ENCODE data around the gene RPS15A. TPM values are rescaled to one million over a fixed set of nuclear protein-coding genes. Genes with fewer than 3 reads are reported as not detected.
"Not testable (repeated sequence)": the region's sequence is repeated elsewhere in the genome, so short reads cannot be mapped to it uniquely, and the experiment has no call there.

Gene RPS15A
- polyA plus RNA-seq, 10 donors = 1,620 to 2,402 (median 1,877) TPM

DNA sequence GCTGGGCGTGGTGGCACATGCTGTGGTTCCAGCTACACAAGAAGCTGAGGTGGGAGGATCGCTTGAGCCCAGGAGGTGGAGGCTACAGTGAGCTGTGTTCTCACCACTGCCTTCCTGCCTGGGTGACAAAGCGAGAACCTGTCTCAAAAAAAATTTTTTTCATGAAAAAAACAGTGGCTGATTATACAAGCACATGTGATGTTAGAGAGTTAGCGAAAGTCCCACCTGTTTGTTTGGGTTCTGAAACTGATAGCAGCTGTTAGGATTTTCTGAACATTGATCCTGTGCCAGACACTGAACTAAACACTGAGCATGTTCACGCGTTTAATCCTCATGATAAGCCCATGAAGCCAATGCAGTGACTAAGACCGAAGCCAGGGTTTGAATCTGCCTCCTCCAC lies 22.9 kb downstream of the RPS15A start:
- DNase-seq = not testable (repeated sequence)

DNA sequence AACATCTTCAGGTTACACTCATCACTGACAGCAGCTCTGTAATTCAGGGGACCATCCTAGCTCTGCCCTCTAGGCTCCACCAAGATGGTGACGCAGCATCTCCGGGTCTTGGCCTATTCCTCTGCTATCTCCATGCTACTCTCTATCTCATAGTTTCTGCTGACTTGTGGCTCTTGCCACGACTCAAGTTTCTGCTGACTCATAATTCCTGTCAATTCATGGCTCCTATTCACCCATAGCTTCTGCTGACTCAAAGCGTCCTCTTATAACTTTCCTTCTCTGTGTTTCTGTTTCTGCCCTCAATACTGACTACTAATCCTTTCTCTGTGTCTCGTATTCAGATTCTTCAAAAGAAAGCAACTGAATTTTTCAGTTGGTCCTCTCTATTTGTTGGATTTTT lies 27.4 kb downstream of the RPS15A start:
- DNase-seq = not testable (repeated sequence)

DNA sequence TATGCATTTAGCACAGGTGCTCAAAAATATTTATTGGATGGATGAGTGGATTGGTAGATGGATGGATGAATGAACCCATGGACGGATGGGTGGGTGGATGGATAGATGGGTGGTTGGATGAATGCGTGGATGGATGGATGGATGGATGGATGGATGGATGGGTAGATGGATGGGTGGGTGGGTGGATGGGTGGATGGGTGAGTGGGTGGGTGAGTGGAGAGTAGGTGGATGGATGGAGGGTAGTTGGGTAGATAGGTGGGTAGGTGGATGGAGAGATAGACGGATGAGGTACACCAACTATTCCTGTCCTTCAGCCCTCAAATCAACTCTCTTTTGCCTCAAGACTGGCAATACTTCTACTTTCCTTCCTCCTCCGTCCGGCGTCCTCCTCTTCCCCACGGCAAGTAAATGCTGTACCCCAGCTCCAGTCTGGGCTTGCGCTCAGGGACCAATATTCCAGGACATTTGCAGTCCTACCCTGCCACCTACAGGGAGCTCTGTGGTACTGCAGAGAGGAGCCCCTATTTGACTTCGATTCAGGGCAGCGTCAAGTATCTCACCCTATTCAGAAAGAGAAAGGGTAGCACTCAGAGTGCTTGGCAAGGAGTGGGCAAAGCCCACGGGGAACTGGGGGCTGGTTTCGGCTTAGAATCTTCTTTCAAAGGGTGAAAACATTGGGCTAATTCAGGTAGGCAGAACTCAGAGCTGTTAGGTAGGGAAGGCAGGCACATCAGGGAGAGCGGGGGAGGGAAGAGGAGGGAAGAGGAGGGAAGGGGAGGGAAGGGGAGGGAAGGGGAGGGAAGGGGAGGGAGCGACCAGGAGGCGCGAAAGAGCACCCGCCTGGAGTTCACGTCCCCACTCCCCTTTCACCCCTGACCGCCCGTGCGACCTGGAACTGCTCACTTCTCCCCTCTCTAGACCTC lies 30.3 kb downstream of the RPS15A start:
- DNase-seq = peak in 1 of 3 donors; percentile 15

DNA sequence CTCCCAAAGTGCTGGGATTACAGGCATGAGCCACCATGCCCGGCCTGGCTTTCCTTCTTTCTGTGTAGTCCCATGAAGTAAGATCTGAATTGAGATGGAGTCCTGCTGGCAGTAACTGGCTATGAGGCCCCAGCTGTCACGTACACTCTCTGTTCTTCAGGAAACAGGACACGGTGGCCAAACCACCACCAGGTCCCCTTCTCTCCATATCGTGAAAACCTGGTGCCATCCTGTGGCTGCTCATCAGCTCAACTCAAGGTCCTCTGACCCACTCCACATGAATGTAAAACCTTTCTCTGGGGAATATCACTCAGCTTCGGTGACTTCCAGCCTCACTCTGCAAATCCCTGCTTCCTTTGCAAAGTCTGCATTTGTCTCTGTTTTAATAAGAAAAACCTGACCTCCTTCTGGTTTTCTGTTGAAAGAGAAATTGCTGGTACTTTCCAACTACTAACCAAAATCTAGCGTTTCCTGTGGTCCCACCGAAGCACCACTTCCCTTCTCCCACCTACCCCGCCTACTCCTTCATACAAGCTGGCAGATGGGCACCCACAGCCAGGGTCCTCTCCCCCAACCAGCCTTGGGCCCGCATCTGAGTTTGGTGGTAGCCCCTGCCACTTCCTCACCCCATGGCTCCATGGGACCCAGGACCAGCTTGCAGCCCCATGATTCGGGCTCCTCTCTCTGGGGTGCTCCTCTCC lies 32.0 kb downstream of the RPS15A start:
- not testable (repeated sequence) for DNase-seq

DNA sequence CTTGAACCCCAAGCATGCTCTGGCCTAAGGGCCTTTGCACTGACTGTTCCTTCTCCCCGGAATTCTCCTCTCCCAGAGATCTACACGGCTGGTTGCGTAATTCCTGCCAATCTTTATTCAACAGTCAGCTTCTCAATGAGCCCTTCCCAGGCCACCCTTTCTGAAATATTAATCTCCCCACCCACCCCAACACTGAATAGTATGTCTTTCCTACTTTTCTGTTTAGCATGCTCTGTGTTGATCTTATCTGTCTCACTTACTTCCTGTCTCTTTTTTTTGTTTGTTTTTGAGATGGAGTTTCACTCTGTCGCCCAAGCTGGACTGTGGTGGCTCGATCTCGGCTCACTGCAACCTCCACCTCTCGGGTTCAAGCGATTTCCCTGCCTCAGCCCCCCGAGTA lies 33.5 kb downstream of the RPS15A start:
- not testable (repeated sequence) for DNase-seq

DNA sequence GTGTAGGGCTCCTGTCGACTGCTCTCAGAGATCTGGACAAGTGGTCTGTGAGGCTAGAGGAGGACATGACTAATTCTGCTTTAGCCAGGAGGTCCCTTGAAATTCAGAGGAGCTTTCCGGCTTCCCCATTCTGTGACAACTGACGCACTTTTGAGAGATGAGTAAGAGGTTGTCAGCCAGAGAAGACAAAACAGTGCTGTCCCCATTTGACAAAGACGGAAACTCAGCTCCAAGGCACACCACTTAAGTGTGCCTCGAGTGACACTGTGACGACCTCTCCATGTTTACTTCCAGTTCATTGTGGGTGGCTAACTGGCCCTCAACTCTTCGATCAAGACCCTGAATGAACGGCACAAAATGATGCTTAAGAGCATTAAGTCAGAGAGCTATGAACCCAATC lies 47.3 kb downstream of the RPS15A start:
- DNase-seq = not testable (repeated sequence)

DNA sequence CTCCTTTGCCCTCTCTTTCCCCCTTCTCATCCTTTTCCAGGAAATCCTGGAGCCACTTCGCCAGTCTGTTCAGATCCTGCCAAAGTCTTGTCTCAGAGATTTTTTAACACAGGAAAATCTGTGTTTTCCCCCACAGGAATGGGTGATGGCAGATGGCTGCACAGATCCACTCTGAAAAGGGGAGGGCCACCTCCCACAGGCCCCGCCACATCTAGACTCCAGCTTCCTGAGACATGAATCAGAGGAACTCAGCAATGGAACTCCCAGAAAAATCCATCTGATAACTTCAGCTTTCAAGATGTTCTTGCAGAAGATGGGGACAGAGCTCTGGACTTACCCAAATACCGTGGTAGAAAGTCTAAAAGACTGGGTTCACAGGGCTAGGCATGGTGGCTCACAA lies 50.1 kb downstream of the RPS15A start:
- not testable (repeated sequence) for DNase-seq

DNA sequence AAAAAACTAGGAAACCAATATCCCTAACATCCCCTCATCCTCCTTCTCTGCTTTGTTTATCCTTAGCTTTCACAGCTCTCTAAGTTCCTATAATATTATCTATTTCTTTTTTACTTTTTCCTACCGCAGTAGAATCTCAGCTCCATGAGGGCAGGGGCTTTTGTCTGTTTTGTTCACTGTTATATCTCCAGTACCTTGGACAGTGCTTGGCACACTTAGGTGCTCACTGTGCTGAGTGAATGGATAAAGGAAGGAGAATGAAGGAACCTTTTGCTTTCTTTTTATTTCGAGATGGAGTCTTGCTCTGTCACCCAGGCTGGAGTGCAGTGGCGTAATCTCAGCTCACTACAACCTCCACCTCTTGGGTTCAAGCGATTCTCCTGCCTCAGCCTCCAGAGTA lies 51.4 kb downstream of the RPS15A start:
- not testable (repeated sequence) for DNase-seq

DNA sequence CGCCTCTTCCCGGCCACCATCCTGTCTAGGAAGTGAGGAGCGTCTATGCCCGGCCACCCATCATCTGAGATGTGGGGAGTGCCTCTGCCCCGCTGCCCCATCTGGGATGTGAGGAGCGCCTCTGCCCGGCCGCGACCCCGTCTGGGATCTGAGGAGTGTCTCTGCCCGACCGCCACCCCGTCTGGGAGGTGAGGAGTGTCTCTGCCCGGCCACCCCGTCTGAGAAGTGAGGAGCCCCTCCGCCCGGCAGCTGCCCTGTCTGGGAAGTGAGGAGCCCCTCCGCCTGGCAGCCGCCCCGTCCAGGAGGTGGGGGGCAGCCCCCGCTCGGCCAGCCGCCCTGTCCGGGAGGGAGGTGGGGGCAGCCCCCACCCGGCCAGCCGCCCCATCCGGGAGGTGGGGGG lies 55.9 kb downstream of the RPS15A start:
- not testable (repeated sequence) for DNase-seq

Other genes starting within 250 kb of the RPS15A start
- gene NOMO2, start 228.2 kb downstream of the RPS15A start, polyA plus RNA-seq (ENCODE audit: insufficient read length in 10 of 10) = 10 to 100 TPM; 29.4 to 95.6 (median 61.7) TPM
- 100 to 1,000 TPM in 4 of 10 donors, 10 to 100 TPM in 6; 74.7 to 136 (median 97.9) TPM for gene ARL6IP1, start 11.2 kb upstream of the RPS15A start, polyA plus RNA-seq (ENCODE audit: insufficient read length in 10 of 10)
- gene SMG1, start 136.1 kb upstream of the RPS15A start, polyA plus RNA-seq (ENCODE audit: insufficient read length in 10 of 10) = 10 to 100 TPM; 32.6 to 55.0 (median 43.2) TPM
- gene TMC7, start 193.6 kb upstream of the RPS15A start, polyA plus RNA-seq (ENCODE audit: insufficient read length in 10 of 10) = 1 to 10 TPM in 9 of 10 donors, under 1 TPM in 1; 0.99 to 2.6 (median 1.4) TPM

All from muscle of back (tissue), 11 donors.